Thyroid gland (tissue), 4 donors: ENCODE data around the gene ZNF597. TPM values are rescaled to one million over a fixed set of nuclear protein-coding genes. Genes with fewer than 3 reads are reported as not detected.
"Not testable (repeated sequence)": the region's sequence is repeated elsewhere in the genome, so short reads cannot be mapped to it uniquely, and the experiment has no call there.

Experiments used
- DNase-seq, 2 donors: peaks; one replicate each; pipeline ENCODE4 v3.0.0-alpha.2; 2019
- H3K27ac ChIP-seq, 3 donors: fragments of 200-600 bp; sonication (generic); 1 replicate in 2 of 3; 2 replicates in 1 of 3; pipeline ENCODE4 v1.5.1; 2016 to 2019; ENCODE audit warnings: mild to moderate bottlenecking in 1 of 3, moderate library complexity in 1 of 3
- H3K27me3 ChIP-seq: fragments of 200-600 bp; sonication (generic); one replicate; pipeline ENCODE4 v1.5.1; 2019
- H3K36me3 ChIP-seq, 2 donors: fragments of 200-600 bp; sonication (generic); one replicate each; pipeline ENCODE4 v1.5.1; 2016 to 2019
- H3K4me1 ChIP-seq, 2 donors: fragments of 200-600 bp; sonication (generic); one replicate each; pipeline ENCODE4 v1.5.1; 2017 to 2019
- H3K4me3 ChIP-seq, 3 donors: fragments of 200-600 bp; sonication (generic); replicated peaks in 1 of 3; 1 replicate in 2 of 3; 2 replicates in 1 of 3; pipeline ENCODE4 v1.5.1; 2016; ENCODE audit warnings: mild to moderate bottlenecking in 1 of 3
- H3K9me3 ChIP-seq: fragments of 200-600 bp; sonication (generic); one replicate; pipeline ENCODE4 v1.5.1; 2017
- POLR2A ChIP-seq, 2 donors: fragments of 450-650 bp; IDR thresholded peaks; one replicate each; pipeline ENCODE4 v1.6.1; 2017; ENCODE audit warnings: antibody characterized with exemption in 2 of 2, mild to moderate bottlenecking in 2 of 2, moderate library complexity in 1 of 2
- WGBS, 2 donors: methylation state at CpG; one replicate each; pipeline ENCODE4 v1.1.5; 2017; 5-methylcytosine and 5-hydroxymethylcytosine counted together
- intact Hi-C: fragments of 100-400 bp; cut with DNase I; formaldehyde crosslinking; loops from one replicate; pipeline ENCODE4 v1.15.1; 2023
- total RNA-seq, 4 donors: library from RNA; depleted of rRNA; stranded (reverse); fragments of >200 nt; gene quantifications; one replicate each; pipeline ENCODE4 v1.2.3, GENCODE V29; 2016
- TF ChIP-seq, protein P1 (sequence below), 6 experiments: fragments of 200-600 bp in 3 of 6; fragments of 450-650 bp in 3 of 6; sonication (generic) in 3 of 6; IDR thresholded peaks; one replicate each; pipeline ENCODE4 v1.5.1; 2016 to 2019; ENCODE audit warnings: antibody characterized with exemption in 6 of 6, mild to moderate bottlenecking in 2 of 6, inconsistent platforms in 1 of 6, moderate library complexity in 1 of 6

The ZNF597 gene
- total RNA-seq, 4 donors from 2014 or later = 2.7 to 6.8 (median 4.3) TPM

DNA sequence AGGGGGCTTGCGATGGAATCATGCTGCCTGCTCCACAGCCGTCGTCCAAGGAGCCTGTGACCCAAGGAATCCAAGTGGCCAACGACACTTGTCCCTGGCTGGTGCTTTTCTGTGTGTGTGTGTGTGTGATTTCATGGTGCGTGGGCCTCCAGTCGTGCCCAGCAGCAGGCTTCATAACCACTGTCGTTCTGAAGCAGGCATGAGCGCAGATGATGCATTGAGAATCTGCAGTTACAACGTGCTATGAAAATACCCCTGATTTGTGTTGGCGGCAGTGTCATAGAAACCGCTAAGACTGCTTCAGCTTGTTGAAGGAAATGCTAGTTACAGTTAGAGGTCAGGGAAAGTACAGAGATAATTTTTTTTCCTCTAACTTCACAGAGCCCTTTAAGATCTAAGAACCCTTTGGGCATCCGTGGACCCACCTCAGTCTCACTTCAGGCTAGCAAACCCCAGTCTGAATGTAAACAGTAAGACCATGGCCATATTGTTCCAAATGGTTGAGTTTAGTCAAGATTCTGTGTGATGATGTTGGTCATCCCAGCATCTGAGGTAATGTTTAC is 36.4 kb upstream of the ZNF597 start:
- no peak for DNase-seq
- intact Hi-C loops = no loop called here
- peaks cover 37 to 45% of the 10 kb centered on the region in 2 donors for H3K36me3 ChIP-seq
- no peaks in the 10 kb centered on the region for H3K9me3 ChIP-seq
- TF ChIP-seq, protein P1, sequence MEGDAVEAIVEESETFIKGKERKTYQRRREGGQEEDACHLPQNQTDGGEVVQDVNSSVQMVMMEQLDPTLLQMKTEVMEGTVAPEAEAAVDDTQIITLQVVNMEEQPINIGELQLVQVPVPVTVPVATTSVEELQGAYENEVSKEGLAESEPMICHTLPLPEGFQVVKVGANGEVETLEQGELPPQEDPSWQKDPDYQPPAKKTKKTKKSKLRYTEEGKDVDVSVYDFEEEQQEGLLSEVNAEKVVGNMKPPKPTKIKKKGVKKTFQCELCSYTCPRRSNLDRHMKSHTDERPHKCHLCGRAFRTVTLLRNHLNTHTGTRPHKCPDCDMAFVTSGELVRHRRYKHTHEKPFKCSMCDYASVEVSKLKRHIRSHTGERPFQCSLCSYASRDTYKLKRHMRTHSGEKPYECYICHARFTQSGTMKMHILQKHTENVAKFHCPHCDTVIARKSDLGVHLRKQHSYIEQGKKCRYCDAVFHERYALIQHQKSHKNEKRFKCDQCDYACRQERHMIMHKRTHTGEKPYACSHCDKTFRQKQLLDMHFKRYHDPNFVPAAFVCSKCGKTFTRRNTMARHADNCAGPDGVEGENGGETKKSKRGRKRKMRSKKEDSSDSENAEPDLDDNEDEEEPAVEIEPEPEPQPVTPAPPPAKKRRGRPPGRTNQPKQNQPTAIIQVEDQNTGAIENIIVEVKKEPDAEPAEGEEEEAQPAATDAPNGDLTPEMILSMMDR (IDR thresholded peaks at IDR 0.05) = no peak
- TF ChIP-seq POLR2A (IDR thresholded peaks at IDR 0.05) = no peak
- H3K27me3 ChIP-seq = no peaks in the 10 kb centered on the region
- no peaks in the 10 kb centered on the region for H3K4me1 ChIP-seq
- 83 to 93% methylated on average over 12 of the region's 12 CpGs for WGBS, 2 donors
- H3K4me3 ChIP-seq = no peak overlapping the region
- H3K27ac ChIP-seq = no peak overlapping the region

DNA sequence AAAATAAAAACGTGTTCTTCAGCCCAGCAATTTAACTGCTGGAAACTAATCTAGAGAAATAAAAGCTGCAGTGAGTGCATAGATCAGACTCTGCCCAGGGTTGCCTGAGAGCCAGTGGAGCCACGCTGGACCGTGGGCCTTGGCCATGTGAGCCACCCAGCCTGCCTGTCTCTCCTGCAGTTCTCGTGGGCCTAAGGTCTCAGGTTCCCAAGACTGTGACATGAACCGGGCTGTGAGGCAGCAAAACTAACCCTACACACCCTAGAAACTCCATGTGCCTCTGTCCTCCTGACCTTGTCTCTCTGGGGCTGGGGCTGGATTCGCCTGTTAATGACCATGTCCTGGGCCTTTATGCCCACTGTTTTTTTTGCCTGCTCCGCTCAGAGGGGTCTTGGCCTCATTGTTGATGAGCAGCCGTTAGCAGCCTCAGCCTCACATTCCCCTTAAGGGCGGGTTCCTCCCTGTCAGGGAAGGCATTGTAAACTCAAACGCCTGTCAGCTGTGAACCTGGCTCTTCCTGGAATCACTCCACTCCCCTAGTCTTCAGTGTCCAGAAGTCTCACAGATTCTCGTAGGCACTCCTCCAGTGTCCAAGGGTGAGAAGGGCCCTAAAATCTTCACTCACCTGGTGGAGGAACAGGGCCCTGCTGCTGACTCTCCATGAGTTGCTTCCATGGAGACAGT is 35.1 kb upstream of the ZNF597 start:
- TF ChIP-seq, protein P1 (IDR thresholded peaks at IDR 0.05) = no peak
- TF ChIP-seq POLR2A (IDR thresholded peaks at IDR 0.05) = no peak
- Histone ChIP-seq H3K36me3 (peaks cover 23 to 31% of the 10 kb centered on the region in 2 donors), H3K4me3 (no peak overlapping the region), H3K27ac (no peak overlapping the region), H3K9me3 (no peaks in the 10 kb centered on the region), H3K27me3 (no peaks in the 10 kb centered on the region), H3K4me1 (peaks cover 5 to 7% of the 10 kb centered on the region in 2 donors)
- intact Hi-C loops = no loop called here
- whole genome bisulfite sequencing, 2 donors = 86 to 94% methylated on average over 10 to 11 of the region's 11 CpGs
- DNase-seq = no peak

- Histone ChIP-seq H3K27me3 (no peaks in the 10 kb centered on the region), H3K4me1 (peaks cover 5 to 7% of the 10 kb centered on the region in 2 donors), H3K36me3 (peaks cover 6 to 12% of the 10 kb centered on the region in 2 donors), H3K4me3 (no peak overlapping the region), H3K27ac (no peak overlapping the region), H3K9me3 (no peaks in the 10 kb centered on the region)
- TF ChIP-seq, protein P1 (IDR thresholded peaks at IDR 0.05) = no peak
- no peak for TF ChIP-seq POLR2A (IDR thresholded peaks at IDR 0.05)
- intact Hi-C loops = no loop called here
- 89 to 92% methylated on average over 3 of the region's 3 CpGs for WGBS, 2 donors
- DNase-seq = no peak
Measured at GRCh38 chr16:3476409-3476808, 33.1 kb upstream of the ZNF597 start.

GRCh38 chr16:3475604-3476375 is 32.5 kb upstream of the ZNF597 start:
- intact Hi-C loops = no loop called here
- Histone ChIP-seq H3K27ac (no peak overlapping the region), H3K36me3 (peaks cover 6 to 9% of the 10 kb centered on the region in 2 donors), H3K9me3 (no peaks in the 10 kb centered on the region), H3K4me1 (peaks cover 5 to 7% of the 10 kb centered on the region in 2 donors), H3K4me3 (no peak overlapping the region), H3K27me3 (no peaks in the 10 kb centered on the region)
- DNase-seq = no peak
- 91 to 94% methylated on average over 9 to 15 of the region's 29 CpGs for WGBS, 2 donors
- TF ChIP-seq, protein P1 (IDR thresholded peaks at IDR 0.05) = no peak
- no peak for TF ChIP-seq POLR2A (IDR thresholded peaks at IDR 0.05)

DNA sequence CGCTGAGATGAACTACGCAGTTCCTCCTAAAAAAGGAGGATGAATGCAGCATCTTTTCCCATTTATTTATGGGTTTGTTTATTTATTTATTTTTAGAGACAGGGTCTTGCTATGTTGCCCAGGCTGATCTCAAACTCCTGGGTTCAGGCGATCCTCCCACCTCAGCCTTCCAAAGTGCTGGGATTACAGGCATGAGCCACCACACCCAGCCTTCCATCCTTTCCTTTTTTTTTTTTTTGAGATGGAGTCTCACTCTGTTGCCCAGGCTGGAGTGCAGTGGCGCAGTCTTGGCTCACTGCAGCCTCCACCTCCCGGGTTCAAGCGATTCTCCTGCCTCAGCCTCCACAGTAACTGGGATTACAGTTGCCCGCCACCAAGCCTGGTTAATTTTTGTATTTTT is 31.6 kb upstream of the ZNF597 start:
- H3K4me1 ChIP-seq, H3K4me3 ChIP-seq, H3K27ac ChIP-seq, DNase-seq, H3K27me3 ChIP-seq, H3K36me3 ChIP-seq, H3K9me3 ChIP-seq, intact Hi-C loops: not testable (repeated sequence)
- WGBS, 2 donors = 95 to 97% methylated on average over 7 of the region's 7 CpGs
